B cell (primary cell): ENCODE measurements around the gene GTF3C4. TPM values are rescaled to one million over a fixed set of nuclear protein-coding genes. Genes with fewer than 3 reads are reported as not detected.

Source experiments
- ATAC-seq: fragments of 200-7000 bp; cut with Tn5 transposase; one replicate; pipeline ENCODE4 v1.10.0; 2021; ENCODE audit warnings: low read depth, mild to moderate bottlenecking, moderate number of reproducible peaks, moderate library complexity
- CTCF ChIA-PET: fragments of 350-600 bp; sonication (Branson Sonifier 250); formaldehyde crosslinking; loops from one replicate; lab custom pipeline; 2021; ENCODE audit warnings: antibody characterized with exemption, inconsistent platforms; lab: Charles Lee
- POLR2A ChIA-PET: fragments of 350-600 bp; sonication (Branson Sonifier 250); formaldehyde crosslinking; loops from one replicate; lab custom pipeline; 2021; ENCODE audit warnings: antibody characterized with exemption; lab: Charles Lee
- DNase-seq: peaks from one replicate; pipeline ENCODE4 v3.0.0; 2013
- H2AFZ ChIP-seq: 2 replicates; pipeline ENCODE4 v1.6.1; 2012; ENCODE audit warnings: mild to moderate bottlenecking, low read depth, low read length; ENCODE audit not compliant: insufficient read depth, poor library complexity, severe bottlenecking
- H3K27ac ChIP-seq, 2 donors: 1 replicate in 1 of 2; 2 replicates in 1 of 2; pipeline ENCODE4 v1.5.1; 2012 to 2013; ENCODE audit warnings: low read length in 2 of 2, mild to moderate bottlenecking in 2 of 2, moderate library complexity in 1 of 2
- H3K27me3 ChIP-seq, 4 experiments: fragments of 200-600 bp in 1 of 4; sonication (generic) in 1 of 4; replicated peaks in 1 of 4; 1 replicate in 2 of 4; 2 replicates in 2 of 4; pipeline versions ENCODE4 v1.6.1 to v1.7.0; 2013 to 2016; ENCODE audit warnings: low read length in 3 of 4, mild to moderate bottlenecking in 2 of 4, mixed read lengths in 1 of 4, moderate library complexity in 1 of 4; ENCODE audit not compliant: insufficient read depth in 4 of 4, control insufficient read depth in 3 of 4; ENCODE audit errors: control extremely low read depth in 1 of 4
- H3K36me3 ChIP-seq, 2 experiments: replicated peaks in 1 of 2; 1 replicate in 1 of 2; 2 replicates in 1 of 2; pipeline versions ENCODE4 v1.6.1 to v1.7.1; 2013; ENCODE audit warnings: low read length in 1 of 2; ENCODE audit not compliant: insufficient read depth in 2 of 2, control insufficient read depth in 1 of 2; ENCODE audit errors: control extremely low read depth in 1 of 2, extremely low read depth in 1 of 2
- H3K4me1 ChIP-seq, 2 donors: fragments of 200-600 bp in 1 of 2; sonication (generic) in 1 of 2; 1 replicate in 1 of 2; 2 replicates in 1 of 2; pipeline versions ENCODE4 v1.5.1 to v1.6.1; 2013 to 2017; ENCODE audit warnings: low read length in 2 of 2; ENCODE audit not compliant: control insufficient read depth in 2 of 2, insufficient read depth in 2 of 2
- H3K4me2 ChIP-seq: replicated peaks from 2 replicates; pipeline ENCODE3; 2012; ENCODE audit warnings: mild to moderate bottlenecking, low read depth, low read length; ENCODE audit not compliant: poor library complexity, severe bottlenecking
- H3K4me3 ChIP-seq, 5 experiments: fragments of 200-600 bp in 1 of 5; sonication (generic) in 1 of 5; 1 replicate in 3 of 5; 2 replicates in 2 of 5; pipeline versions ENCODE4 v1.5.1 to v1.7.0; 2011 to 2016; ENCODE audit warnings: low read length in 4 of 5, mild to moderate bottlenecking in 4 of 5, low read depth in 2 of 5, control low read depth in 1 of 5, moderate library complexity in 1 of 5; ENCODE audit not compliant: insufficient read depth in 1 of 5; ENCODE audit errors: control extremely low read depth in 1 of 5, extremely low read depth in 1 of 5
- H3K79me2 ChIP-seq: fragments of 200-600 bp; sonication (generic); one replicate; pipeline ENCODE4 v1.6.0; 2016; ENCODE audit warnings: low read length; ENCODE audit not compliant: control insufficient read depth, insufficient read depth
- H3K9ac ChIP-seq: fragments of 200-600 bp; sonication (generic); 2 replicates; pipeline ENCODE4 v1.6.1; 2017; ENCODE audit warnings: mild to moderate bottlenecking, low read length, moderate library complexity
- H3K9me3 ChIP-seq, 3 donors: one replicate each; pipeline versions ENCODE4 v1.6.1 to v1.7.1; 2013; ENCODE audit warnings: low read length in 2 of 3; ENCODE audit not compliant: control insufficient read depth in 2 of 3, insufficient read depth in 1 of 3; ENCODE audit errors: control extremely low read depth in 1 of 3
- H4K20me1 ChIP-seq: 2 replicates; pipeline ENCODE4 v1.6.0; 2012; ENCODE audit warnings: mild to moderate bottlenecking, low read length; ENCODE audit not compliant: insufficient read depth, control insufficient read depth, poor library complexity, severe bottlenecking
- H3K27ac Mint-ChIP-seq: one replicate; pipeline ENCODE4 v1.8.0; 2021; ENCODE audit warnings: mixed read lengths
- H3K27me3 Mint-ChIP-seq: one replicate; pipeline ENCODE4 v1.8.0; 2021; ENCODE audit warnings: mixed read lengths
- H3K4me1 Mint-ChIP-seq: one replicate; pipeline ENCODE4 v1.8.0; 2021; ENCODE audit warnings: mixed read lengths
- H3K4me3 Mint-ChIP-seq: one replicate; pipeline ENCODE4 v1.8.0; 2021; ENCODE audit warnings: mixed read lengths
- H3K9me3 Mint-ChIP-seq: one replicate; pipeline ENCODE4 v1.8.0; 2022; ENCODE audit warnings: mixed read lengths; ENCODE audit not compliant: insufficient read depth
- CTCF ChIP-seq: fragments of 200-600 bp; IDR thresholded peaks from one replicate; pipeline ENCODE4 v1.8.0; 2022; ENCODE audit warnings: antibody characterized with exemption, mild to moderate bottlenecking
- EZH2 ChIP-seq: IDR thresholded peaks from 2 replicates; pipeline ENCODE4 v1.6.1; 2012; ENCODE audit warnings: borderline replicate concordance, low read depth, mild to moderate bottlenecking, moderate library complexity, low read length; ENCODE audit not compliant: insufficient read depth, poor library complexity, severe bottlenecking
- WGBS: methylation state at CpG from one replicate; pipeline ENCODE4 v1.1.5; 2013; ENCODE audit warnings: missing lambda C conversion rate; ENCODE audit not compliant: insufficient coverage; 5-methylcytosine and 5-hydroxymethylcytosine counted together
- intact Hi-C: fragments of 100-400 bp; cut with micrococcal nuclease; formaldehyde crosslinking; loops from one replicate; pipeline ENCODE4 v1.10.0; 2022
- polyA plus RNA-seq: library from polyadenylated mRNA; depleted of rRNA; stranded (reverse); fragments of >200 nt; gene quantifications from 2 replicates; pipeline ENCODE4 v1.2.3, GENCODE V29; 2012
- total RNA-seq, 2 donors: library from RNA; stranded (reverse); fragments of 120-200 nt in 1 of 2; gene quantifications; 1 replicate in 1 of 2; 2 replicates in 1 of 2; pipeline versions ENCODE4 v1.2.3 to v1.2.4, GENCODE V29; 2013 to 2022

GTF3C4 gene
- total and polyA plus RNA-seq, 2 donors (not counting 1 experiment from before 2014, with no cell fraction given), result 1.5 to 17.0 TPM

GRCh38 chr9:132622159-132622558, 48.1 kb upstream of the GTF3C4 start:
- Histone ChIP-seq H3K9me3 (no peaks in the 10 kb centered on the region), H3K4me1 (no peaks in the 10 kb centered on the region), H3K9ac (no peak overlapping the region), H3K27me3 (no peaks in the 10 kb centered on the region), H3K27ac (no peak overlapping the region), H2AFZ (no peak overlapping the region), H3K79me2 (no peaks in the 10 kb centered on the region), H3K4me3 (no peak overlapping the region), H4K20me1 (no peaks in the 10 kb centered on the region), H3K4me2 (no peak overlapping the region), H3K36me3 (peaks cover 0 to 32% of the 10 kb centered on the region in 2 experiments)
- ChIA-PET CTCF (interaction anchor here (0.7 kb wide), 1 partner anchor 113 kb away, joined by 3 read pairs; no protein-coding TSS in a partner anchor), POLR2A (no interaction called here)
- H3K27ac Mint-ChIP-seq, result no peak overlapping the region
- ATAC-seq (no peak), DNase-seq (no peak)
- TF ChIP-seq CTCF (no peak), EZH2 (no peak)
- H3K4me3 Mint-ChIP-seq, result no peak overlapping the region
- 84% methylated on average over 5 of the region's 5 CpGs for WGBS
- no peaks in the 10 kb centered on the region for H3K4me1 Mint-ChIP-seq
- intact Hi-C loops, result no loop called here
- no peaks in the 10 kb centered on the region for H3K9me3 Mint-ChIP-seq
- H3K27me3 Mint-ChIP-seq, result no peaks in the 10 kb centered on the region

GRCh38 chr9:132626285-132626684, 44.0 kb upstream of the GTF3C4 start:
- no peak overlapping the region for H3K27ac ChIP-seq
- H3K79me2 ChIP-seq, result no peaks in the 10 kb centered on the region
- Mint-ChIP-seq H3K4me1 (no peaks in the 10 kb centered on the region), H3K4me3 (no peak overlapping the region), H3K9me3 (no peaks in the 10 kb centered on the region), H3K27ac (no peak overlapping the region), H3K27me3 (no peaks in the 10 kb centered on the region)
- no peaks in the 10 kb centered on the region for H3K4me1 ChIP-seq
- intact Hi-C loops, result no loop called here
- TF ChIP-seq CTCF (no peak), EZH2 (no peak)
- WGBS, result 100% methylated on average over 4 of the region's 5 CpGs
- H2AFZ ChIP-seq, result no peak overlapping the region
- ATAC-seq (no peak), DNase-seq (no peak)
- no peak overlapping the region for H3K9ac ChIP-seq
- POLR2A ChIA-PET, result no interaction called here
- H3K36me3 ChIP-seq, result peaks cover 2 to 42% of the 10 kb centered on the region in 2 experiments
- no peak overlapping the region for H3K4me2 ChIP-seq
- no peaks in the 10 kb centered on the region for H4K20me1 ChIP-seq
- H3K4me3 ChIP-seq, result no peak overlapping the region
- H3K9me3 ChIP-seq, result no peaks in the 10 kb centered on the region
- no peaks in the 10 kb centered on the region for H3K27me3 ChIP-seq
- CTCF ChIA-PET, result no interaction called here
